MV-4-11 (cell line): ENCODE results near the gene PAM.
"Not testable (repeated sequence)": the region's sequence is repeated elsewhere in the genome, so short reads cannot be mapped to it uniquely, and the experiment has no call there.

ENCODE experiments used
- DNase-seq: peaks from one replicate; lab custom pipeline; 2025; lab: John Stamatoyannopoulos, UW

The PAM gene

GRCh38 chr5:103060424-103060954 is 305.4 kb downstream of the PAM start:
- DNase-seq = no peak

GRCh38 chr5:103066326-103066725 is 311.2 kb downstream of the PAM start:
- DNase-seq = peak; percentile 17

- DNase-seq = not testable (repeated sequence)
These were observed 318.4 kb downstream of the PAM start for GRCh38 chr5:103073500-103073899.

GRCh38 chr5:103075442-103075841 is 320.3 kb downstream of the PAM start:
- DNase-seq = peak; percentile 1
